ENCODE measurements around the gene NNAT.

NNAT gene

GRCh38 chr20:37503256-37503927 lies 17.7 kb upstream of the NNAT start:
- no peak for DNase-seq

DNA sequence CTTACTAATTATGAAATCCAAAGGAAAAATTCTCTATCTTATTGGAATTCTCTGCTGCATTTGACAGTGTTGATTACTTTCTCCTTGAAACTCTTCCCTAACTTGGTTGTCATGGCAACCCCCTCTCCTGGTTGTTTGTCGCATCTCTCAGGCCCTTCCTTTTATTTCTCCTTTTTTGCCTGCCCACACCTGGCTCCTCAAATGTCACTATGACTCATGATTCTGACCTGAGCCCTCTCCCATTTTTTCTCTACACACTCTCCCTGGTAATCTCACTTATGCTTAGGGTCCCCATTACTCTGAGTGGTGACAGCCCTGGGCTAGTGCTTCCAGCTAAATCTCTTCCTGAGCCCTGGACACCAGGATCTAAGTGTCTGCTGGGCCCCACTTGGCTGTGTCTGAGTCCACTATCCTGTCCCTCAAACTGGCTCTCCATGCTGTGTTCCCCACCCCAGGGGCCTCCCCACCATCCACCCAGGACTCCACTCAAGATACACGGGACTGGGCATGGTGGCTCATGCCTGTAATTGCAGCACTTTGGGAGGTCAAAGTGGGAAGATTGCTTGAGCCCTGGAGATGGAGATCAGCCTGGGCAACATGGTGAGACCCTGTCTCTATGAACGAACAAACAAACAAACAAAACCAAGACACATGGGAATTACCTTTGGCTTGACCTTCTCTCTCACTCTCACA lies 16.5 kb upstream of the NNAT start:
- DNase-seq, result no peak

DNA sequence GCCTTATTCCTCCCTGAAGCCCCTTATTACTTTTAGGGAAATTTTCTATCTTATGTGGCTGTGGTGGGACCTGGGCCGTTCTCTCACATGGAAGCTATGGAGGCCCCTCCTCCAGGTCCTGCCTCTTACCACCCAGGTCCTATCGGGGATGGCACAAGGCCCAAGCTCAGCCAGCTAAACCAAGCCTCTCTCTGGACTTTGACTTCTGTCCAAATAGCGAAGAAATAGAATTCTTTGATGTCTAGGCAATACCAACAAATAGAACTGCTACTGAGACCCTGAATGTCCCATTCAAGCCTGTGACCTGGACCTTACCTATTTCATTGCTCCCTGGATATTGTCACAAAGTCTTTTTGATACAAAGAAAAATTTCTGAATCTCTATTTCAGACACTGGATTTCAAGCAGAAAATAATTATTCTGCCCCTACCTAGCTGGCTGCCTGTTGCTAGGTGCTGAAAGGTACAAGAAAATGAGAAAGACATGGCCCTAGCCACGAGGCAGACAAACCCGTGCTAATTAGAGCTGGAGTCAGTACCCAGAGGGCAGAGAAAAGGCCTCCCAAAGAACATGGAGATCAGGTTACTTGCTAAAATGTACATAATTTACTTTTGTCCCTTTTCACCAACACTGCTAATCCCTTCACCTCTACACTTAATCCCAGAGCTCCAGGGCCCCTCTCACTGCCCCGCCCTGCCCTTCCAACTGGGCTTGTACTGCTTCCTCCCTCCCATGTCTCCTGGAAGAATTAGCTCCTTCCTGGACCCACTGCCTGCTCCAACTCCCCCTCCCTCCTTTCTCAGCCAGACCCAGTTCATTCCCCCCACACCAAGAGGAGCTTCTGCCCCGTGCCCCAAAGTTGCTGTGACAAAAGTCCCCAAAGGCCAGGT lies 15.5 kb upstream of the NNAT start:
- no peak for DNase-seq

GRCh38 chr20:37506152-37506725 lies 14.8 kb upstream of the NNAT start:
- no peak for DNase-seq

DNA sequence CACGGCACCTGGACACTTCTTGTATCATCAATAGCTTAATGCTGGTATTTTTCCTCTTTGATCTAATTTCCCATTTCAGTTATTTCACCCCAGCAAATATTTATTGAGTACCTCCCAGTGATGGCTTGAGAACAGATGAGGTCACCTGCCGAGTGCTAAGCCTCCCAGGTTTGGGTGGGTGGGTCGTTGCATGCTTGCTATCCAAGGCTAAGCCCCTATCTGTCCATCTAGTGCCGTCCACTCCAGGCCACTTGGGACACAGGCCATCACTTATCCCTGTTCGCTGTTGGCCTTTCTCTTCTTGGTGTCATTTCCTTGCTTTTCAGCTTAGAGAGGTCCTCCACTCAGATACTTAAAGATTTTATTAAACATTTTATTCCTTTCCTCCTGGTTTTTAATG lies 10.8 kb upstream of the NNAT start:
- DNase-seq, result no peak

DNA sequence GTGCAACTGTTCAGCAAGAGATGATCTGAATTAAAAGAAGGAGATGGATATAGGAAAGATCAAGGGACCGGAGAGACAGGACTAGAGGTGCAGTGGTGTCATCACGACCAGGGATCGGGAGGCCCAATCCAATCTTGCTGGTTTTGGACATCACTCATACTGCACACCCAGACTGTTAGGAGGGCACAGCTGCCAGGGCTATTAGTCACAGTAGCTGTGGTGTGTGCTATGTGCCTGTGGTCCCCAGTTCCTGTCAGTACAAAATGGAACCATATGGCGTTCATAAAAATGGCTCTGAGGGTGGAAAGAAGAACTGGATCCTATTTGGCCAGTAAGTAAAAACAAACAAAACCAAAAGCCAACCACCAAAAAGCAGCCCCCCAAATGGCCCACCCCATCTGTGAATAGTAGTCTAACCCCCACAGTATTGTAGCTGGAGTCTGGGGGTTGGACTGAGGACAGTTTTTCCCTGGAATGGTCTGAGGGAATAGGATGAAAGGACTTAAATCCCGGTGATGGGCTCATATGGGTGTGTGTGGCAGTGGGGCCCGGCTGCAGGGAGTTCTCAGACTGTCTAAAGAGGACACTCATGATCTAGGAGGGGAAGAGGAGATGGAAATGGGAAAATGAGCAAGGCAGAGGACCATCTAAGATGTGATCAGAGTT lies 9.3 kb upstream of the NNAT start:
- DNase-seq, result no peak

DNA sequence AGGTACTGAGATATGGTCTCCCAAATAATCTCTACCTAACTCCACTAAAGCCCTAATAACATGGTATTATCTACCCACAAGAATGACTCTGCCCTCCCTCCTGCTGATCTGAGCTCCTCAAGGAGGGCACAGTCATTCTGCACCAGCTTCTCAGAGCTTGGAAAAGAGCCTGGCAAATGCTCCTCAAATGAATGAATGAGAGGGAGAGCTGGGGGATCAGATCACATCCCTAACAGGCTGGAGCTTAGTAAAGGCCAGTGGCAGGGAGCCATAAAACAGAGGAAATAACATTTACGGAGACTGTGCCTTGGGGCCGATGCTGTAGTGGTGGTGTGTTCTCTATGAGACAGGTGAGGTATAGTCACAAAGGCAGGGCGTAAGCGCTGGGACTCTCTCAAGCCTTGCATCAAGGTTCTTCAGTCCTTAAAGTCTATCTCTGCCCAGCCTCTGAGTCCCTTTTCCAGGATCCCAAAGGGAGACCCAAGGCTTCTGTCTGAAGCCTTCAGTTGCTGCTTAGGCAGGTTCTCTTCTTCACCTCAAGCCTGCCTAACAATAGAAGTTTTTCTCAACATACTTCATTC lies 7.2 kb upstream of the NNAT start:
- no peak for DNase-seq

- no peak for DNase-seq
These were observed 5.2 kb upstream of the NNAT start for GRCh38 chr20:37515876-37516275.

DNA sequence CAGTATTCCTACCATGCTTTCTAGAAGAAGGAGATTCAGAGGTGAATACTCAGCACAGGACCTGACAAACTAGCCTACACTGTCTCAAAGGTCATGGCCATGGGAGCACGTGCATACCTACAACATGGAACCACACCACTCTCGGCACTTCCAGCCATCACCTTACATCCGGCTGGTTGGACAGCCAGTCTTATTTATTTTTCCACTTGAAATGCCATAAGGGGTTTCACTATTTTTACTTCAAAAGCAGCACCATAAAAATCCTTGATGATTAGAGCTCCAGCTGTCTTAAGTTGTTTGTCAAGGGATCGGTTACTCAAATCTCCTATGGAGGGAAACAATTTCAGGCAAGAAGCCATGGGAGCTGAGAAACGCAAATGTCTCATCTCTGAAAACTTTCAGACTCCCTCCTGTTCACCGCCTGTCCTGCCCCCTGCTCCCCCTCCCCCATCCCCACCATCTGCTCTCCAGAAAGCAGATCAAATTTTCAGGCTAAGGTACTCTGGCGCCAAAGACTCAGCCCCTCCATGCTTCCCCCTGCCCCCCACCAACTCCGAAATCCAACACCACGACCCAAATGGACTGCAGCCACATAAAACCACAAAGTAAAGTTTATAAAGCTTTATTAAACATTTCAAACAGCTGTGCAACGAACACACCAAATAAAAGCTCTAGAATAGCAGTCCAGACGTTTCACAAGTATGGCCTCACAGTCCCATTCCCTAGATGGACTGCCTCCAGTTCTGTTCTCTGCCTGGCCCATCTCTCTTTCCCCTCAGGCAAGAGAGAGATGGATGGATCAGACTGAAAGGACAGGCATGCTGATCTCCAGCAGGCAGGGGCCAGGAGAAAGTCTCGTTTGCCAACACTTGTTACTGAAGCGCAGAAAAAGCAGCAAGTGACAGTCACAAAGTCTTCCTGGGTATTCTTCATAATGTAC lies 4.0 kb upstream of the NNAT start:
- DNase-seq, result no peak

DNA sequence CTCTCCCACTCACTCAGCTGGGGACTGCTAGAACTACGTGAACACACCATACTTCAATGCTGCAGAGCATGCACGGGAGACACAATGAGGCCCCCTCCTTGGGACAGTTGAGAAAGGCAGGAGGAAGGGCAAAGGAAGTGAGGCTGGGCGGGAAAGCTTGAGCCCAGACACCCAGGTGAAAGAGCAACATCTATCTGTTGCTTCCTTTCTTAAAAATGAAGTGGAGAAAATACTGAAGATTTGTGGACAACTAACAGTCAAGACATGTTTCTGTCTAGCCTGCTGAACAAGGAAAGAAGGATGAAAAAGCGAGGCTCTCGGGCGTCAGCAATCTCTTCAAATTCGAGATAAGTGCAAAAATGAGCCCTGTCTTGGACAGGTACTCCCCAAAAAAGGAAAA lies 3.0 kb upstream of the NNAT start:
- DNase-seq, result no peak

GRCh38 chr20:37518606-37519507 lies 2.2 kb upstream of the NNAT start:
- no peak for DNase-seq

GRCh38 chr20:37519508-37520418 lies 1.3 kb upstream of the NNAT start:
- no peak for DNase-seq

DNA sequence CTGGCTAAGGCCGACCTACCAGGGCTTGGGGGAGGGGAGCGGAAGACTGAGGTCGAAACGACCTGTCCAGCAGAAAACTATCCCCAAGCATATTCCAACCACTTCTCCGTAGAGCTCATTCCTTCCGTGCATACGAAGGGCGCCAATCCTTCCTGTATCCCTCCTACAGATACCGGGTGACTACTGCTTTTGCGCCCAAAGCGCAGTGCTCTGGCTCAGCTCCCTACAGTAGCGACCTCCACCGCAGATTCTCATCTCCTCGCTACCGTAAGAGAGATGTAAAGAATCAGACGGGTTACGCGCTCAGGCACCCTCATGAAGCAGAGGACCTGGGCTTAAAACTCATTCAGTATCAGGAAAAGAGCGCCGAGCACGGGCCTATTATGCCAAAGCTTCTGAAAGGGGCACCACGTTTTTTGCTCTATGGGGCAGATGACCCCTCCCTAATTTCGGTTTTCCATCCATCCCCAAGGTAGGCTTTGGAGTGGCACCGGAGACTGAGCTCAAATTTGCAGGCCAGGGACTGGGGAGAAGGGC lies 563 bp upstream of the NNAT start:
- no peak for DNase-seq

GRCh38 chr20:37522260-37523011 lies 1.4 kb downstream of the NNAT start:
- DNase-seq, result no peak

- no peak for DNase-seq
These were observed 2.0 kb downstream of the NNAT start for GRCh38 chr20:37523012-37523391.

DNA sequence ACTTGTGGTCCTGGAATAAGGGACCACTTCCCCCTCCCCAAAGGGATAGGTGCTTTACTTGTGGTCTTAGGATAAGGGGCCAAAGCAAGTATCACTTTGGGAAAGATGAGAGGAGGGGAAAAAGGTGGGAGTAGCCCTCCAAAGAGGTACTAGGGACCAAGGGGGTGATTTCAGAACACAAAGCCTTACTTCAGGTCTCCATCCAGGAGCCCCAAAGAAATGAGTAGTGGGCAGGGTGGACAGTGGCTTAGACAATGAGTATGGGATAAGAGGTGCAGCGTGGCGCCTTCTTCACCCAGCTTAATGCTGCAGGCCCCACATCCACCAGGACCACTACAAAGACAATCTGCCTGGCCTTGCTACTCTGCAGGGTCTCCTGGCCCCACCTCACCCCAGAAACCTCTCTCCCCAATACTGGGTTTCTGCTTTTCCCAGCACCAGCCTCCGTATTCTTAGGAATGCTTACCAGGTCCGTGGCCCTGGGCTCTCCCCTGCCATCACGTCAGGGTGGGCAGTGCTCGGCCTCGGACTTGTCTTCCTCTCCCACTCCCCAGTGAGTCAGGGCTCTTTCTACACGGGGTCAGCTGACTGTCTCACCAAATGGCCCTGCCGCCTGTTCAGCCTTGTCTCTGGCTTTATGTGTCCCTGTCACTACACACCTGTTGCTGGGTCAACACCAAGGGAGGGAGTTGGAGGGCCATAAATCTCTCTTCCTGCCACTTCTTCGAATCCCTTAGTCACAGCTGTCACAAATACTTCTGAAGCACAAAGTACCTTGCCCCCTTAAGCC lies 3.1 kb downstream of the NNAT start:
- no peak for DNase-seq

Data from bone marrow (tissue), 2 donors.